Measurements from ENCODE around the gene IFI16.
"Not testable (repeated sequence)": the region's sequence is repeated elsewhere in the genome, so short reads cannot be mapped to it uniquely, and the experiment has no call there.

Gene IFI16

DNA sequence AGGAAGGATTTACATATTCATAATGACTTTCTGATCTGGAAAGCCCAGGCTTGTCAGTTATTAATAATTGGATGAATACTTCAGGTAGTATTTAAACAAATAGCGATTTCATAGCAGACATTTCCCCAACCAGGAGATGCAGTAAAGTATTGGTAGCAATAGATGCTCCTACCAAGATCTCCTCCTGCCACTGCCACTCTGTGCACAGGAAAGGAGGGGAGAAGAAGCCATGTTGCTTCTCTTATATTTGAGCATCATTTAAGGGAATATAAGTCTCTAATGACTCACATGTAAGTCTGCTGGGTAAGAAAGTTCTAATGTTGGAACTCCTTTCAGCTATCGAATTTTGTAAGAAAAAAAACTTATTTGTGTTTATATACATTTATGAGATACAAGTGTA lies 420 bp upstream of the IFI16 start:
- no peak for DNase-seq

DNA sequence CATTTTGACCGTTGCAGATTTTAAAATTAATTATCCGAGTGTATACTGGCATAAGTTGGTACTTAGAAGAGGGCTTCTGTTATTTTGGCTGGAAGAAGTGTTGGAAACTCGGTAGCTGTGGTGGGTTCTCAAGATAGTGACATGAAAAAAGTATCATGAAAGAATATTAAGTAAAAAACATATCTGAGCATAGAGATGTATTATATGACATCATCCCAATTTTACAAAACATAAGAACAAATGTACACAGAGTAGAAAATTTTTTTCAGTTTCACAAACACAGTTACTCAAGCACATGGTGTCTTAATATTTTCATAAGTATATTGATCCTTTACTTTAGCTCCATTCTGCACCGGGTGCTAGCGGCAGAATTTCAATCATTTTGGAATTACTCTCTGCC lies 684 bp downstream of the IFI16 start:
- no peak for DNase-seq

GRCh38 chr1:159011001-159011400 lies 1.3 kb downstream of the IFI16 start:
- peak; percentile 23 for DNase-seq

DNA sequence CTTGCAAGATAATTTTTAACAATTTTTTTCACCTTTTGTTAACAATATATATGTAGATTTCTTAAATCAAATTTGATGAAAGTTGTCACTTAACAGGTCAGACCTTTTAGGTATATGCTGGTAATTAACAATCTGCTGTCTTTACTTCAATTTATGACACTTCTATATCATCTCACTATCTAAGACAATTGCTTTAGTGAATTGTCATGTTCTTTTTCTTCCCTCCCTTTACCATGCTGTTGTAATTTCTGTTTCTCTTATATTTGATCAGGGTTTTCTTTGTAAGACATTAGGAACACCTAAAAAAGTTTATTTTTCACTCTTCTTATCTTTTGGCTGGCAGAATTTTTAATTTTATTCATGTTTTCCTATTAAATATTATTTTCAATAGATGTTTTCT lies 2.0 kb downstream of the IFI16 start:
- no peak for DNase-seq

DNA sequence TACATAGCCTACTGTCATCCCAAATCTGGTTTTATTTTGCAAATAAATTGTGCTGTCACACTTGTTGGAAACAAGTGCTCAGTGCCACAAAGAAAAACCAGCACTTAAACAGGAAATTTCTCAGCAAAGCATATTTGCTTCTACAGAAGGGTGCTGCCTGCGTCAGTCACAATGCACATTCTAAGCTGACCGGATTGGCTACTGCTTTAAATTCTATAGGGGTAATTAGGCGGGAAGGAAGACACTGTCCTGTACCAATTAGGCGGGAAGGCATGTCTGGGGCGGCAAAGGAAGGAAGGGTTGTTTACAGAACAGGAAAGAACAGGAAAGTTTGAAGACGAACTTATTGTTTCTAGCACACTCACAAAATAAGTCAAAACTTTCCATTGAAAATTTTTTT lies 2.8 kb downstream of the IFI16 start:
- peak; percentile 42 for DNase-seq

GRCh38 chr1:159014003-159014571 lies 4.4 kb downstream of the IFI16 start:
- DNase-seq = no peak

- no peak for DNase-seq
Measured at GRCh38 chr1:159014851-159015250, 5.1 kb downstream of the IFI16 start.

DNA sequence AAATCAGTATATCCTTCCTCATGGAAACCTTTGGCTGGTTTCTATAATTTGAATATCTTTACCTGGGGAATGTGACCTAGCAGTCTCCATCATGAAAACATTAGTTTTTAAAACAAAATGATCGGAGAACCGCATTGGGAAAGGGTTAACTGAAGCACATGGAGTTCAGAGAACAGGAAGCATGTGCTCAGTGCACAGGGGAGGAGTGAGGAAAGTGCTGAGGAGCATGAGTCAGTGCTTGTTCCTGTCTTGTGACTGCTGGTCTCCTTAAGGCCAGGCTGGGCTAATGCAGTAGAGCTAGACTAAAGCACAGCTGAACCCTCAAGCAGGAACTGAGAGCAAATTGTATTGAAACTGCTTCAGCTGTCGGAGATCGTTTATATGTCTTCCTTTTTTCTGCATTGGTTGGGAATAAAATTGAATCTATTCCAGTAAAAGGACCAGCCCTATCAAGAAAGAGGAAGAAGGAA lies 5.8 kb downstream of the IFI16 start:
- peak; percentile 67 for DNase-seq

GRCh38 chr1:159023723-159024122 lies 14.0 kb downstream of the IFI16 start:
- DNase-seq = no peak

- no peak for DNase-seq
Measured at GRCh38 chr1:159025043-159025442, 15.3 kb downstream of the IFI16 start.

DNA sequence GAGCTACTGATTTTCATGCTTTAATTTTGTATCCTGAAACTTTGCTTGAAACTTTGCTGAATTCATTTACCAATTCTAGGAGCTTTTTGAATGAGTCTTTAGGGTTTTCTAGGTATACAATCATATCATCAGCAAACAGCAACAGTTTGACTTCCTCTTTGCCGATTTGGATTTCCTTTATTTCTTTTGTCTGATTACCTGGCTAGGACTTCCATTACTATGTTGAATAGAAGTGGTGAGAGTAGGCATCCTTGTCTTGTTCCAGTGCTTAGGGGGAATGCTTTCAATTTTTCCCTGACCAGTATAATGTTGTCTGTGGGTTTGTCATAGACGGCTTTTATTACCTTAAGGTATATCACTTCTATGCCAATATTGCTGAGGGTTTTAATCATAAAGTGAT lies 17.1 kb downstream of the IFI16 start:
- DNase-seq = not testable (repeated sequence)

GRCh38 chr1:159030311-159030710 lies 20.6 kb downstream of the IFI16 start:
- no peak for DNase-seq

DNA sequence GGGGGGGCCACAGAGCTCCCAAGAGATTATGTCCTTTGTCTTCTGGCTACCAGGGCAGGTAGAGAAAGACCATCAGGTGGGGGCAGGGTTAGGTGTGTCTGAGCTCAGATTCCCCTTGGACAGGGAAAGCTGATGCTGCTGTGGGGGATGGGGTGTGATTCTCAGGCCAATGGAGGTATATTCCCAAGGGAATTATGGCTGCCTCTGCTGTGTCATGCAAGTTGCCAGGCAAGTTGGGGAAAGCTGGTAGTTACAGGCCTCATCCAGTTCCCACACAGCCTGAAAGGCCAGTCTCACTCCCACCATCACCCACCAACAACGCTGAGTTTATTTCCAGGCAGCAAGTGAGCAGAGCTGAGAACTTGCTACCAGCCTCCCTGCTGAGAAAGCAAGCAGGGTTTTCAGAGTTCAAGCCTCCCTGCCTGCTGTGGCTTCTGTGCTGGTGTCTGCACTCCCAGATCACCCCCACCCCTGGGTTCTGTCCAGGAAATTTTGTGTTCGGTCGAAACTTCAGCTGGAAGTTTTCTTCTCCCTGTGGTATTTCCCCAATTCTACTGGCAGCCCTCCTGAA lies 21.3 kb downstream of the IFI16 start:
- no peak for DNase-seq

DNA sequence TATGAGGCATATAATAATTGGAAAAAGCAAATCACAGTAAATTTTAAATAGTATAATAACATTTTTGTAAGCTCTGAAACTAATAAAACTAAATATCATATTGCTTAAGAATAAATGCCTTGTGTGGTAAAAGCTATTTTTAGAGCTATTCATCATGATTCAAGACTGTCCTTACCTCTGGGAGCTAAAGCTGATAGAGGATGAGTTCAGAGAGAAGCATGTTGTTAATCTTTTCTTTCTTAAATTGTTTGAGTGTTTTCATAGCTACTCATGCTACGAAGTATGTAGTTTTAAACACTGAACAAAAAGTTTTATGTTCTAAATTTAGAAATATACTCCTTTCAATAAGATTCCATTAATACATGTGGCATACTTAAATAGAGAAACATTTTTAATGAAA lies 30.5 kb downstream of the IFI16 start:
- DNase-seq = no peak

- no peak for DNase-seq
Measured at GRCh38 chr1:159040893-159041724, 31.4 kb downstream of the IFI16 start.

- not testable (repeated sequence) for DNase-seq
Measured at GRCh38 chr1:159046486-159046885, 36.8 kb downstream of the IFI16 start.

DNA sequence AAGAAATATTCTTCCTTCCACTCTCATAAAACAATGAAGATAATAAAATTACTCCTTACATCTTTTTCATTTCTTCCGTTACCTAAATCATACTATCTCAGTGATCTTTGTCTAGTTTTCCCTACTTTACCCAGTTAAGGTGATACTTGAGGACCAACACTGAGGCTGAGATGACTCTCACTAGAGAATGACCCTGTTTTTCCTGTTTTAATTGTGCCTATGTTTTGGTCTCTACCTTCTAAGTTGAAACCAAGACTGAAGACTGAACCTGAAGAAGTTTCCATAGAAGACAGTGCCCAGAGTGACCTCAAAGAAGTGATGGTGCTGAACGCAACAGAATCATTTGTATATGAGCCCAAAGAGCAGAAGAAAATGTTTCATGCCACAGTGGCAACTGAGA lies 41.7 kb downstream of the IFI16 start:
- DNase-seq = no peak

DNA sequence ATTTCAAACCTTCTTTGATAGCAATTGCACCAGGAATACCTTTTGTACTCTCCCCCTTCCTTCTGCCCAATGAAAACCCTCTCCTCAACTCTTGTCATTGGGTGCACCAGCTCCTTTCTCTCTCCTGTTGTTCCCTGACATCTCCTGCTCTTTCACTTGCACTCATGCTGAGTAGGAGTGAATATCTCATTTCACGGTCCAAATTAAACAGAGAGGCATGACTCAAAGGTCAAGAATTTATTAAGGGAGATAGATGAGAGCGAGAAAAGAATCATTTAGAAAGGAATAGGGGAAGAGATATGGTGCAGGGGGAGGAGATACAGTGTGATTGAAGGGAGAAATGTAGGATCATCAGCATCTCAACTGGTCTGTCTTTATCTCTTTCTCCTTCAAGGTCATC lies 44.7 kb downstream of the IFI16 start:
- no peak for DNase-seq

- no peak for DNase-seq
Measured at GRCh38 chr1:159055181-159055641, 45.5 kb downstream of the IFI16 start.

- DNase-seq = no peak
Measured at GRCh38 chr1:159056069-159056698, 46.5 kb downstream of the IFI16 start.

- no peak for DNase-seq
Measured at GRCh38 chr1:159058751-159059150, 49.0 kb downstream of the IFI16 start.

DNA sequence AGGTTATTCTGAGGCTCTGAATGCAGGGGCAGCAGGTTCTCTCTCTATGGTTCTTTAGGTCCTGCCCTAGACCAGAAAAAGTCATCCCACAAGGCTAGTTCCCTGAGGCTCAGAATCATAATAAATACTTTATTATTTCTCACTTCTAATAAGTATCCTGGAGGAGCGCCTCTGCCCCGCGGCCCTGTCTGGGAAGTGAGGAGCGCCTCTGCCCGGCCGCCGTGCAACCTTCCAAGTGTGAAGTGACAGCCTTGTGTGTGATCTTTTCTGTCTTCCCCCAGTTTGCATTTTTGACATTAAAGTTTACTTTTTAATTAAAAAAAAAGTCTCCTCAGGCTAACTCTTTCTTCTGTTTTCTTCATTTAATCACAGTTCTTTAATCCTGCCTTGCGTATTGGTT lies 55.4 kb downstream of the IFI16 start:
- DNase-seq = no peak

DNA sequence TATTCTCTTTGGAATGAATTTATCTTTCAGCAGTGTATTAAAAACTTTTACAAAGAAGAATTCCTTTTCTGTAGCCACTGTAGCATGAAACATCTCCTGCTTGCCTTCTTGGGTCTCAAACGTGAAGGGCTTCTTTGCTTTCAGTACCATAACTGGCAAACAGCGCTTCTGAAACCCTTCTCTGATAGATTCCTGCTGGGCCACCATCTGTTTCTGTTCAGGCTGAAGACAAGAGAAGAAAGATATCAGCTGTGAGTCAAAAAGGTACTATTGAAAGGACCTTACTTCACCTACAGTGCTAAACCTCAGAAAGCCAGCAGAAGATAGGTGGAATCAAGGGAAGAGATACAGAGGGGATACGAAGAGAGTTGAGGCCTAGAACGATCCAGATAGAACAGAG lies 56.4 kb downstream of the IFI16 start:
- no peak for DNase-seq
